Measurements from ENCODE around the gene IQCC. TPM values are rescaled to one million over a fixed set of nuclear protein-coding genes. Genes with fewer than 3 reads are reported as not detected.

The IQCC gene
- total and polyA plus RNA-seq, 4 donors = 1.6 to 3.8 (median 2.5) TPM

GRCh38 chr1:32198237-32199042 lies 7.0 kb upstream of the IQCC start:
- Histone ChIP-seq H3K27me3 (ENCODE audit: control insufficient read depth in 3 of 3, insufficient read depth in 3 of 3, low read length in 2 of 3) (no peaks in the 10 kb centered on the region), H3K4me1 (ENCODE audit: control insufficient read depth in 5 of 5, insufficient read depth in 5 of 5, low read length in 5 of 5) (peaks cover 5 to 20% (median 8%) of the 10 kb centered on the region in 5 donors), H3K9me3 (ENCODE audit: control insufficient read depth in 4 of 4, insufficient read depth in 3 of 4, low read length in 3 of 4) (no peaks in the 10 kb centered on the region), H3K9ac (ENCODE audit: insufficient read depth in 1 of 2, low read length in 2 of 2) (no peak overlapping the region), H3K4me3 (no peak overlapping the region), H3K36me3 (ENCODE audit: control insufficient read depth in 4 of 4, insufficient read depth in 4 of 4, low read length in 4 of 4) (peaks cover 18 to 30% (median 21%) of the 10 kb centered on the region in 4 donors), H3K27ac (ENCODE audit: low read depth in 1 of 2, low read length in 1 of 2) (peak overlapping the region in 1 of 2 donors; percentile 16)
- no peak for ATAC-seq (ENCODE audit: insufficient read depth, low FRiP score)
- DNase-seq = no peak
- 87 to 89% methylated on average over 3 of the region's 3 CpGs for WGBS, 2 donors
- no peak for TF ChIP-seq CTCF (IDR thresholded peaks at IDR 0.05; ENCODE audit: control extremely low read depth, extremely low read depth)

DNA sequence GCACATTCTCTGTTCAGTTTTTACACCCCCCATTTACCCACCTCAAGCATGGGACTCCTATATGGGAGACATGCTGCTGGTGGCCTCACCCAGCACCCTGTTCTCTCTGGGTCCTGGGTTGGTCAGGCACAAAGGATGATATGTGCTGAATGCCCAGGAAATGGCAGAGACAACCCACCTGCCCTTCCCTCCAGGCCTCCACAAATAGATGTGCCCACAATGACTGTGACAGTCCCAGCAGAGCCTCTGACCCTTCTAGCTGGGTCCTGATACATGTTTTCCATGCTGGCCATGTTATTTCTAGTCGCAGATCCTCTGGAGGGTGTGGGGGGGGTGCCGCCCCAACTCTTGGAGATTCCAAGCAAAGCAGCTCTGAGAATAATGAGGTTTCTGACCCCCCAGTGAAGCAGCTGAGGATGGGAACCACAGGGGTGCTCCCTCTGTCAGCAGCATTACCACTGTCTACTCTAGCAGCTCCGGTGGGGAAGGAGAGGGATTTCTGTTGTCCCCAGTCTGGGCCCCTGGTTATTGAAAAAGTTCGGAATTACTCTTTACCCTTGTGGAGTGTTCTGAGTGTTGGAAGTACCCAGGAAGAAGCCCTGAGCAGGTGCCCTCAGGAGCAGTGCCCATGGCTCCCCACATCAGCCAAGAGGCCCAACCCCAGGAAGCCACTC lies 6.3 kb upstream of the IQCC start:
- no peak overlapping the region for H3K9ac ChIP-seq (ENCODE audit: insufficient read depth in 1 of 2, low read length in 2 of 2)
- H3K4me1 ChIP-seq (ENCODE audit: control insufficient read depth in 5 of 5, insufficient read depth in 5 of 5, low read length in 5 of 5) = peaks cover 5 to 20% (median 8%) of the 10 kb centered on the region in 5 donors
- DNase-seq = no peak

GRCh38 chr1:32199717-32200072 lies 5.8 kb upstream of the IQCC start:
- H3K36me3 ChIP-seq (ENCODE audit: control insufficient read depth in 4 of 4, insufficient read depth in 4 of 4, low read length in 4 of 4) = peaks cover 7 to 21% (median 14%) of the 10 kb centered on the region in 4 donors
- no peaks in the 10 kb centered on the region for H3K9me3 ChIP-seq (ENCODE audit: control insufficient read depth in 4 of 4, insufficient read depth in 3 of 4, low read length in 3 of 4)
- H3K4me3 ChIP-seq = no peak overlapping the region
- ATAC-seq (ENCODE audit: insufficient read depth, low FRiP score) (no peak), DNase-seq (peak in 1 of 3 donors; percentile 25)
- peak overlapping the region in 1 of 2 donors; percentile 86 for H3K27ac ChIP-seq (ENCODE audit: low read depth in 1 of 2, low read length in 1 of 2)
- H3K27me3 ChIP-seq (ENCODE audit: control insufficient read depth in 3 of 3, insufficient read depth in 3 of 3, low read length in 2 of 3) = no peaks in the 10 kb centered on the region
- WGBS, 2 donors = 59 to 60% methylated on average over 6 of the region's 6 CpGs
- peaks cover 5 to 20% (median 8%) of the 10 kb centered on the region in 5 donors for H3K4me1 ChIP-seq (ENCODE audit: control insufficient read depth in 5 of 5, insufficient read depth in 5 of 5, low read length in 5 of 5)
- H3K9ac ChIP-seq (ENCODE audit: insufficient read depth in 1 of 2, low read length in 2 of 2) = peak overlapping the region in 1 of 2 donors; percentile 78
- no peak for TF ChIP-seq CTCF (IDR thresholded peaks at IDR 0.05; ENCODE audit: control extremely low read depth, extremely low read depth)

More for the DNA sequence above, 6.3 kb upstream of the IQCC start:
- no peaks in the 10 kb centered on the region for H3K9me3 ChIP-seq (ENCODE audit: control insufficient read depth in 4 of 4, insufficient read depth in 3 of 4, low read length in 3 of 4)
- ATAC-seq (ENCODE audit: insufficient read depth, low FRiP score) = no peak
- H3K27ac ChIP-seq (ENCODE audit: low read depth in 1 of 2, low read length in 1 of 2) = peak overlapping the region in 1 of 2 donors; percentile 16
- H3K36me3 ChIP-seq (ENCODE audit: control insufficient read depth in 4 of 4, insufficient read depth in 4 of 4, low read length in 4 of 4) = peaks cover 12 to 24% (median 16%) of the 10 kb centered on the region in 4 donors
- H3K27me3 ChIP-seq (ENCODE audit: control insufficient read depth in 3 of 3, insufficient read depth in 3 of 3, low read length in 2 of 3) = no peaks in the 10 kb centered on the region
- TF ChIP-seq CTCF (IDR thresholded peaks at IDR 0.05; ENCODE audit: control extremely low read depth, extremely low read depth) = no peak
- 78 to 93% methylated on average over 4 of the region's 4 CpGs for WGBS, 2 donors
- no peak overlapping the region for H3K4me3 ChIP-seq
